ENCODE results near the gene LRFN2. TPM values are rescaled to one million over a fixed set of nuclear protein-coding genes. Genes with fewer than 3 reads are reported as not detected.

The LRFN2 gene
- total RNA-seq, 1 donor from 2014 or later: not detected

DNA sequence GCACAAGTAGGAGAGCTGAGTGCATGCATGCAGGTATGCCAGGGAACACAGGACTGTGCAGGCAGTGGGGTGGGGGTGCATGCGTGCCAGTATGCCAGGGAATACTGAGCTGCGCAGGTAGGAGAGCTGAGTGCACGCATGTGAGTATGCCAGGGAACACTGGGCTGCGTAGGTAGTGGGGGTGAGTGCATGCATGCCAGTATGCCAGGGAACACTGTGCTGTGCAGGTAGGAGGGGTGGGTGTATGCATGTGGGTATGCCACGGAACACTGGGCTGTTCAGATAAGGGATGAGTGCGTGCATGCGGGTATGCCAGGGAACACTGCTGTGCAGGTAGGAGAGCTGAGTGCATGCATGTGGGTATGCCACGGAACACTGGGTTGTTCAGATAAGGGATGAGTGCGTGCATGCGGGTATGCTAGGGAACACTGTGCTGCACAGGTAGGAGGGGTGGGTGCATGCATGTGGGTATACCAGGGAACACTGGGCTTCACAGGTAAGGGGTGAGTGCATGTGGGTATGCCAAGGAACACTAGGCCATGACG, 77.4 kb downstream of the LRFN2 start:
- TF ChIP-seq POLR2A (IDR thresholded peaks at IDR 0.05) (no peak), POLR2AphosphoS5 (IDR thresholded peaks at IDR 0.05; ENCODE audit: insufficient read depth in 1 of 2, low read depth in 1 of 2) (no peak)
- TF ChIP-seq, protein P1, sequence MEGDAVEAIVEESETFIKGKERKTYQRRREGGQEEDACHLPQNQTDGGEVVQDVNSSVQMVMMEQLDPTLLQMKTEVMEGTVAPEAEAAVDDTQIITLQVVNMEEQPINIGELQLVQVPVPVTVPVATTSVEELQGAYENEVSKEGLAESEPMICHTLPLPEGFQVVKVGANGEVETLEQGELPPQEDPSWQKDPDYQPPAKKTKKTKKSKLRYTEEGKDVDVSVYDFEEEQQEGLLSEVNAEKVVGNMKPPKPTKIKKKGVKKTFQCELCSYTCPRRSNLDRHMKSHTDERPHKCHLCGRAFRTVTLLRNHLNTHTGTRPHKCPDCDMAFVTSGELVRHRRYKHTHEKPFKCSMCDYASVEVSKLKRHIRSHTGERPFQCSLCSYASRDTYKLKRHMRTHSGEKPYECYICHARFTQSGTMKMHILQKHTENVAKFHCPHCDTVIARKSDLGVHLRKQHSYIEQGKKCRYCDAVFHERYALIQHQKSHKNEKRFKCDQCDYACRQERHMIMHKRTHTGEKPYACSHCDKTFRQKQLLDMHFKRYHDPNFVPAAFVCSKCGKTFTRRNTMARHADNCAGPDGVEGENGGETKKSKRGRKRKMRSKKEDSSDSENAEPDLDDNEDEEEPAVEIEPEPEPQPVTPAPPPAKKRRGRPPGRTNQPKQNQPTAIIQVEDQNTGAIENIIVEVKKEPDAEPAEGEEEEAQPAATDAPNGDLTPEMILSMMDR (IDR thresholded peaks at IDR 0.05): no peak
- Histone ChIP-seq H3K27me3 (no peaks in the 10 kb centered on the region), H3K27ac (no peak overlapping the region), H3K9me3 (no peaks in the 10 kb centered on the region), H3K4me1 (no peaks in the 10 kb centered on the region), H3K4me3 (no peak overlapping the region), H3K36me3 (no peaks in the 10 kb centered on the region)
- intact Hi-C loops (cut with DNase I): no loop called here
- DNase-seq (ENCODE audit: extremely low spot score in 2 of 2): no peak

DNA sequence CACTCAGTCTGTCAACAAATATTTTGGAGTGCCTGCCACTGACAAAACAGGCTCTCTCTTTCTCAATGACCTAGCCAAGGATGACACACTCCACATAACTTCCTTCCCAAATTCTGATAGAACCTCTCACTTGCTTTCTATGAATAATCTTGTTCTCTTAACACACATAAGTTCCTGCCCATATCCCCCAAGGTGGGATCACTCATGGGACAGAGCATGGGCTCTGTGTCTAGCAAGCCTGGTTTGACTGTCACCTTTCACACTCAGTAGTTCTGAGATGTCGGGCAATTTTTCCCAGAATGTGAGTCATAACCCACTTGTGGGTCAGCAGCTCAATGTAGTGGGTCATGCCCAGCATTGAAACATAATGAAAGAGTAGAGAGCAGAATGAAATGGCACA, 78.1 kb downstream of the LRFN2 start:
- H3K4me3 ChIP-seq: no peak overlapping the region
- no peak for DNase-seq (ENCODE audit: extremely low spot score in 2 of 2)
- no peak overlapping the region for H3K27ac ChIP-seq
- TF ChIP-seq POLR2A (IDR thresholded peaks at IDR 0.05) (no peak), POLR2AphosphoS5 (IDR thresholded peaks at IDR 0.05; ENCODE audit: insufficient read depth in 1 of 2, low read depth in 1 of 2) (no peak)
- TF ChIP-seq, protein P1 (IDR thresholded peaks at IDR 0.05): no peak
- no peaks in the 10 kb centered on the region for H3K36me3 ChIP-seq
- H3K9me3 ChIP-seq: no peaks in the 10 kb centered on the region
- no peaks in the 10 kb centered on the region for H3K27me3 ChIP-seq
- intact Hi-C loops (cut with DNase I): no loop called here
- no peaks in the 10 kb centered on the region for H3K4me1 ChIP-seq

DNA sequence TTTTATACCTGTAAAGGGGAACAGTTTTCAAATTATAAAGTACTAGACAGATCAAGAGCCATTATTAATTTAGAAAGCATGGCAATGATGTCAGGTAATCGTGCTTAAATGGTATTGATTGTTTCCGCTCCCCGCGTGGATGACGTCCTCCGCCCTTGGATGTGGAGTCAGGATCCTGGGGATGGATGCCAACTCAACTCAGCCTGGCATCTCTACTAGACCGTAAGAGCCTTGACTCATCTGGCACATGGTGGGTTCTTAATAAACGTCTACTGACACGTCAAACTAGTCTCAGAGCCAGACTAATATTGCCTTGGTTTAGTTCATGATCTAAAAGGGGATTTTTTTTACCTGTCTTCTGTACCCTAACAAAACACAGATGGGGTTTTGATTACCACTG, 80.2 kb downstream of the LRFN2 start:
- no peaks in the 10 kb centered on the region for H3K36me3 ChIP-seq
- no peaks in the 10 kb centered on the region for H3K4me1 ChIP-seq
- H3K9me3 ChIP-seq: no peaks in the 10 kb centered on the region
- no peak overlapping the region for H3K27ac ChIP-seq
- H3K4me3 ChIP-seq: no peak overlapping the region
- TF ChIP-seq, protein P1 (IDR thresholded peaks at IDR 0.05): no peak
- TF ChIP-seq POLR2AphosphoS5 (IDR thresholded peaks at IDR 0.05; ENCODE audit: insufficient read depth in 1 of 2, low read depth in 1 of 2) (no peak), POLR2A (IDR thresholded peaks at IDR 0.05) (no peak)
- DNase-seq (ENCODE audit: extremely low spot score in 2 of 2): no peak
- intact Hi-C loops (cut with DNase I): no loop called here
- H3K27me3 ChIP-seq: no peaks in the 10 kb centered on the region

DNA sequence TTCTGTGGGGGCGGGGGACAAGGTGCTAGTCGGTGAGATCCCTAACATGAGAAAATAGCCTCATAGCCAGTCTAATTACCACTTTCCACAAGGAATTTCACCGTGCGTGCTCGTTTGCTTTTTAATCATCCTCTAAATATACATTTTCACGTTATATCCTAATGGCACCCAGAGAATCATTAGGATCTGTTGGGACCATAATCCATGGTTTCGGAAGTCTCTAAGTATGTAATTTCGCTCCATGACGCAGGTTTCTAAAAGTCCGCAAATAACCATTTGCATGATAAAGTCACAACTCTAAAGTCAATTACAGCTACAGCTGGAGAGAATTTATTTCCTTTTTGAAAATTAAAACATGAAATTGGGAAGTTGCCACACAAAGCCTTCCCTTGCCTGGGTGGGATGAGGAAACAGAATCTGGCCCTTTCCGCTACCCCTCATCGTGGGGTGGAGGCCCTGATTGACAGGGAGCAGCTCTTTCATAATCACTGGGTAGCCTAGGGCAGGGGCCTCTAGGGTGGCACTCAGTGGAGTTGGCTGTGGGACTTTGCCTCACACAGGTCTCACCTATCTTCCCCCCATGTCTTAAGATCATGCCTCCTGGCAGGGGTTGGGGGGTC, 81.9 kb downstream of the LRFN2 start:
- Histone ChIP-seq H3K27ac (no peak overlapping the region), H3K27me3 (no peaks in the 10 kb centered on the region), H3K4me3 (no peak overlapping the region), H3K4me1 (no peaks in the 10 kb centered on the region), H3K9me3 (no peaks in the 10 kb centered on the region), H3K36me3 (no peaks in the 10 kb centered on the region)
- DNase-seq (ENCODE audit: extremely low spot score in 2 of 2): no peak
- TF ChIP-seq, protein P1 (IDR thresholded peaks at IDR 0.05): no peak
- TF ChIP-seq POLR2A (IDR thresholded peaks at IDR 0.05) (no peak), POLR2AphosphoS5 (IDR thresholded peaks at IDR 0.05; ENCODE audit: insufficient read depth in 1 of 2, low read depth in 1 of 2) (no peak)
- intact Hi-C loops (cut with DNase I): no loop called here

DNA sequence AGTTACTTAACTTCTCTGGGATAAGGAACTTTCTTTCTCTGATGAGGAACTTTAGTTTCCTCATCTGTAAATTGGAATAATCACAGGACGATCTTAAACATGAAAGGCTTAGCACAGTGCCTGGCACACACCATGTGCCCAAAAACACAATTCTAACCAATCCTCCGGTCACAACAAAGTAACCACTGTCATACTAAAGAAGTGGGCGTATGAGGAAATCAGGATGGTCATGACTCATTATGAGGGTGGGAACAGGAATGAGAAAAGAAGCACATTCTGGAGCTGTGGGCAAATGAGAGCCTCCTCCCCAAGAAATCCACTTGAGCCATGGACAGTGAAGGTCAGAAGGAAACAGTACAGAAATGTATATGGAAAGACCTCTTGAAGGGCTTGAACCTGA, 82.9 kb downstream of the LRFN2 start:
- TF ChIP-seq POLR2AphosphoS5 (IDR thresholded peaks at IDR 0.05; ENCODE audit: insufficient read depth in 1 of 2, low read depth in 1 of 2) (no peak), POLR2A (IDR thresholded peaks at IDR 0.05) (no peak)
- TF ChIP-seq, protein P1 (IDR thresholded peaks at IDR 0.05): no peak
- no peaks in the 10 kb centered on the region for H3K36me3 ChIP-seq
- H3K9me3 ChIP-seq: no peaks in the 10 kb centered on the region
- no peaks in the 10 kb centered on the region for H3K4me1 ChIP-seq
- DNase-seq (ENCODE audit: extremely low spot score in 2 of 2): no peak
- no peak overlapping the region for H3K4me3 ChIP-seq
- no peak overlapping the region for H3K27ac ChIP-seq
- intact Hi-C loops (cut with DNase I): no loop called here
- H3K27me3 ChIP-seq: no peaks in the 10 kb centered on the region
